Measurements from ENCODE around the gene LAIR2.
"Not testable (repeated sequence)": the region's sequence is repeated elsewhere in the genome, so short reads cannot be mapped to it uniquely, and the experiment has no call there.

The LAIR2 gene

GRCh38 chr19:54482889-54483288 is 19.7 kb upstream of the LAIR2 start:
- H3K4me1 ChIP-seq (ENCODE audit: control insufficient read depth in 1 of 2, insufficient read depth in 1 of 2, low read depth in 1 of 2, low read length in 1 of 2), result peaks cover 23 to 24% of the 10 kb centered on the region in 2 experiments
- no peak overlapping the region for H3K27ac ChIP-seq
- H3K4me3 ChIP-seq (ENCODE audit: low read depth in 1 of 2, low read length in 1 of 2), result no peak overlapping the region
- peaks cover 72% of the 10 kb centered on the region for H3K27me3 ChIP-seq
- no peak for TF ChIP-seq CTCF (IDR thresholded peaks at IDR 0.05)
- no peaks in the 10 kb centered on the region for H3K36me3 ChIP-seq
- no peaks in the 10 kb centered on the region for H3K9me3 ChIP-seq

GRCh38 chr19:54484451-54484850 is 18.2 kb upstream of the LAIR2 start:
- Histone ChIP-seq H3K4me1 (ENCODE audit: control insufficient read depth in 1 of 2, insufficient read depth in 1 of 2, low read depth in 1 of 2, low read length in 1 of 2) (peaks cover 23 to 24% of the 10 kb centered on the region in 2 experiments), H3K27me3 (peaks cover 72% of the 10 kb centered on the region), H3K27ac (no peak overlapping the region), H3K4me3 (ENCODE audit: low read depth in 1 of 2, low read length in 1 of 2) (no peak overlapping the region), H3K36me3 (no peaks in the 10 kb centered on the region), H3K9me3 (no peaks in the 10 kb centered on the region)
- TF ChIP-seq CTCF (IDR thresholded peaks at IDR 0.05), result no peak

GRCh38 chr19:54485851-54486250 is 16.8 kb upstream of the LAIR2 start:
- Histone ChIP-seq H3K4me3 (ENCODE audit: low read depth in 1 of 2, low read length in 1 of 2) (no peak overlapping the region), H3K27me3 (peaks cover 80% of the 10 kb centered on the region), H3K36me3 (no peaks in the 10 kb centered on the region), H3K4me1 (ENCODE audit: control insufficient read depth in 1 of 2, insufficient read depth in 1 of 2, low read depth in 1 of 2, low read length in 1 of 2) (peaks cover 11% of the 10 kb centered on the region in 2 experiments), H3K27ac (no peak overlapping the region), H3K9me3 (no peaks in the 10 kb centered on the region)
- no peak for TF ChIP-seq CTCF (IDR thresholded peaks at IDR 0.05)

GRCh38 chr19:54489341-54489740 is 13.3 kb upstream of the LAIR2 start:
- peaks cover 94% of the 10 kb centered on the region for H3K27me3 ChIP-seq

GRCh38 chr19:54489766-54490165 is 12.9 kb upstream of the LAIR2 start:
- no peaks in the 10 kb centered on the region for H3K36me3 ChIP-seq
- peaks cover 94% of the 10 kb centered on the region for H3K27me3 ChIP-seq
- H3K4me3 ChIP-seq (ENCODE audit: low read depth in 1 of 2, low read length in 1 of 2), result no peak overlapping the region
- no peaks in the 10 kb centered on the region for H3K9me3 ChIP-seq
- no peaks in the 10 kb centered on the region for H3K4me1 ChIP-seq (ENCODE audit: control insufficient read depth in 1 of 2, insufficient read depth in 1 of 2, low read depth in 1 of 2, low read length in 1 of 2)
- no peak for TF ChIP-seq CTCF (IDR thresholded peaks at IDR 0.05)
- H3K27ac ChIP-seq, result no peak overlapping the region

More at GRCh38 chr19:54489341-54489740, 13.3 kb upstream of the LAIR2 start:
- Histone ChIP-seq H3K4me1 (ENCODE audit: control insufficient read depth in 1 of 2, insufficient read depth in 1 of 2, low read depth in 1 of 2, low read length in 1 of 2) (no peaks in the 10 kb centered on the region), H3K27ac (no peak overlapping the region), H3K36me3 (no peaks in the 10 kb centered on the region), H3K4me3 (ENCODE audit: low read depth in 1 of 2, low read length in 1 of 2) (no peak overlapping the region), H3K9me3 (no peaks in the 10 kb centered on the region)
- TF ChIP-seq CTCF (IDR thresholded peaks at IDR 0.05), result no peak

GRCh38 chr19:54492568-54492967 is 10.1 kb upstream of the LAIR2 start:
- H3K27me3 ChIP-seq, result peaks cover 93% of the 10 kb centered on the region

GRCh38 chr19:54493056-54493455 is 9.6 kb upstream of the LAIR2 start:
- not testable (repeated sequence) for H3K9me3 ChIP-seq, H3K36me3 ChIP-seq
- H3K27me3 ChIP-seq, result peaks cover 93% of the 10 kb centered on the region

More at GRCh38 chr19:54492568-54492967, 10.1 kb upstream of the LAIR2 start:
- Histone ChIP-seq H3K27ac (no peak overlapping the region), H3K36me3 (no peaks in the 10 kb centered on the region), H3K4me3 (ENCODE audit: low read depth in 1 of 2, low read length in 1 of 2) (no peak overlapping the region), H3K4me1 (ENCODE audit: control insufficient read depth in 1 of 2, insufficient read depth in 1 of 2, low read depth in 1 of 2, low read length in 1 of 2) (no peaks in the 10 kb centered on the region), H3K9me3 (no peaks in the 10 kb centered on the region)
- TF ChIP-seq CTCF (IDR thresholded peaks at IDR 0.05), result no peak

More at GRCh38 chr19:54493056-54493455, 9.6 kb upstream of the LAIR2 start:
- H3K4me3 ChIP-seq (ENCODE audit: low read depth in 1 of 2, low read length in 1 of 2); H3K4me1 ChIP-seq (ENCODE audit: control insufficient read depth in 1 of 2, insufficient read depth in 1 of 2, low read depth in 1 of 2, low read length in 1 of 2); H3K27ac ChIP-seq: not testable (repeated sequence)

Data from neutrophil (primary cell).